SK-N-MC (cell line): Measurements from ENCODE around the gene C2orf72.

Experiments used
- DNase-seq: peaks from one replicate; pipeline ENCODE4 v3.0.0-alpha.2; 2011; ENCODE audit warnings: low read depth, low spot score
- H3K27ac ChIP-seq: fragments of 200-600 bp; sonication (generic); 2 replicates; pipeline ENCODE4 v1.5.1; 2016; ENCODE audit warnings: mixed run types
- H3K36me3 ChIP-seq: fragments of 200-600 bp; sonication (generic); 2 replicates; pipeline ENCODE4 v1.6.1; 2017; ENCODE audit warnings: antibody characterized with exemption, low read length, mixed read lengths; ENCODE audit not compliant: insufficient read depth
- H3K4me3 ChIP-seq: fragments of 200-600 bp; sonication (generic); 2 replicates; pipeline ENCODE4 v1.5.1; 2016
- H3K9ac ChIP-seq: fragments of 200-600 bp; sonication (generic); 2 replicates; pipeline ENCODE4 v1.8.0; 2017; ENCODE audit warnings: mixed run types, mixed read lengths; ENCODE audit not compliant: insufficient read length
- H3K9me3 ChIP-seq: fragments of 200-600 bp; sonication (generic); 2 replicates; pipeline ENCODE4 v1.6.1; 2017; ENCODE audit warnings: low read depth, mild to moderate bottlenecking, antibody characterized with exemption, low read length, moderate library complexity, mixed read lengths
- EZH2 ChIP-seq: fragments of 200-600 bp; sonication (generic); IDR thresholded peaks from one replicate; pipeline ENCODE4 v1.6.1; 2017; ENCODE audit warnings: antibody characterized with exemption
- FOXP2 ChIP-seq: optimal IDR thresholded peaks from 2 replicates; pipeline ENCODE3; 2011; ENCODE audit warnings: mild to moderate bottlenecking, moderate library complexity; ENCODE audit not compliant: insufficient read depth; ENCODE audit errors: extremely low read length, control extremely low read depth
- POLR2AphosphoS5 ChIP-seq: IDR thresholded peaks from 2 replicates; pipeline ENCODE4 v1.6.1; 2012; ENCODE audit warnings: mild to moderate bottlenecking, low read depth, low read length, borderline replicate concordance

The C2orf72 gene

DNA sequence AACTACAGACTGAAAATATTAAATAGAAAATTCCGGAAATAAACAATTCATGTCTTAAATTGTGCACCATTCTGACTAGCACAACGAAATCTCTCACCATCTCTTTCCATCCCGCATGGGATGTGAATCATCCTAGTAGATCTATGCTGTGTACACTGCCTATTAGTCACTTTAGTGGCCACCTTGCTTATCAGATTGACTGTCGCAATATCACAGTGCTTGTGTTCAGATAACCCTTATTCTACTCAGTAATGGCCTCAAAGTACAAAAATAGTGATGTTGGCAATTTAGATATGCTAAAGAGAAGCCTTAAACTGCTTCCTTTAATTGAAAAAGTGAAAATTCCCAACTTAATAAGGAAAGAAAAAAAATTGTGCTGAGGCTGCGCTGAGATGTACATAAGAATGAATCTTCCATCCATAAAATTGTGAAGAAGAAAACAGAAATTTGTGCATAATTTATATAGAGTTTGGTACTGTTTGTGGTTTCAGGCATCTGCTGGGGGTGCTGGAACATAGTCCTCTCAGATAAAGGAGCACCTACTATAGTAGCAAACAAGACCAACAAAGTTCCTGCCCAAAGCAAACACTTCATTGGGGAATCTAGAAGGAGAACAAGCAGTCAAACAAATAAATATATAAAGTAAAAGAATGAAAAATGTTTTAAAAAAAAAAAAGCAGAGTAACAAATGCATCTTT lies 31.4 kb downstream of the C2orf72 start:
- H3K4me3 ChIP-seq = no peak overlapping the region
- no peak for TF ChIP-seq EZH2
- peaks cover 92% of the 10 kb centered on the region for H3K36me3 ChIP-seq
- DNase-seq = no peak
- H3K9ac ChIP-seq = no peak overlapping the region
- H3K27ac ChIP-seq = no peak overlapping the region
- no peaks in the 10 kb centered on the region for H3K9me3 ChIP-seq

- Histone ChIP-seq H3K36me3 (peaks cover 90% of the 10 kb centered on the region), H3K9me3 (no peaks in the 10 kb centered on the region), H3K27ac (no peak overlapping the region), H3K4me3 (no peak overlapping the region), H3K9ac (no peak overlapping the region)
- no peak for DNase-seq
- TF ChIP-seq FOXP2 (no peak), EZH2 (no peak), POLR2AphosphoS5 (no peak)
Observed at GRCh38 chr2:231069379-231070054, 32.2 kb downstream of the C2orf72 start.

DNA sequence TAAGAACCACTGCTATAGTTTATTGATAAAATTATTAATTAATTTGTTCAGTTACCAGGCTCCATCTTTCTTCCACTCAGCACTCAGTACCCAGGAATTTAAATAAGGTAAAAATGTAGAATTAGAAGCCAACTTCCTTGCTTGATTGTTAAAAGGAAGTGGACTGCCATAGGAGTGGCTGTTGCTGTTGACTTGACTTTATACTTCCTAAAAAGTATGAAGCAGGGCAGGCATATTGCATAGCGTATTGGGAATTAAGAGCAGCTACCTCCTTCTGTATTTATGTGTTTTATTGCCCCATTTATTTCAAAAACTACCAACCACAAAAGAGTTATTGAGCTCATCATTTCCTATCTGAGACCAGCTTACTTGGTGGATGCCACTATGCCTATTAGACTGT lies 47.2 kb downstream of the C2orf72 start:
- H3K4me3 ChIP-seq = no peak overlapping the region
- H3K9ac ChIP-seq = no peak overlapping the region
- H3K9me3 ChIP-seq = no peaks in the 10 kb centered on the region
- DNase-seq = no peak
- TF ChIP-seq FOXP2 = no peak
- TF ChIP-seq EZH2 = no peak
- no peak for TF ChIP-seq POLR2AphosphoS5
- H3K27ac ChIP-seq = no peak overlapping the region
- peaks cover 94% of the 10 kb centered on the region for H3K36me3 ChIP-seq

- H3K4me3 ChIP-seq = no peak overlapping the region
- no peak overlapping the region for H3K27ac ChIP-seq
- TF ChIP-seq FOXP2 (no peak), POLR2AphosphoS5 (no peak), EZH2 (no peak)
- no peak overlapping the region for H3K9ac ChIP-seq
- H3K9me3 ChIP-seq = no peaks in the 10 kb centered on the region
- H3K36me3 ChIP-seq = peaks cover 88% of the 10 kb centered on the region
- DNase-seq = no peak
Observed at GRCh38 chr2:231088754-231089153, 51.4 kb downstream of the C2orf72 start.

- H3K4me3 ChIP-seq = no peak overlapping the region
- TF ChIP-seq EZH2 (no peak), FOXP2 (no peak), POLR2AphosphoS5 (no peak)
- H3K36me3 ChIP-seq = peaks cover 88% of the 10 kb centered on the region
- DNase-seq = no peak
- no peaks in the 10 kb centered on the region for H3K9me3 ChIP-seq
- H3K9ac ChIP-seq = no peak overlapping the region
- H3K27ac ChIP-seq = no peak overlapping the region
Observed at GRCh38 chr2:231093933-231094332, 56.6 kb downstream of the C2orf72 start.

GRCh38 chr2:231094736-231095346 lies 57.5 kb downstream of the C2orf72 start:
- Histone ChIP-seq H3K27ac (no peak overlapping the region), H3K36me3 (peaks cover 90% of the 10 kb centered on the region)
- TF ChIP-seq FOXP2 = no peak
- no peak for TF ChIP-seq EZH2
- TF ChIP-seq POLR2AphosphoS5 = no peak

More at GRCh38 chr2:231094736-231095346, 57.5 kb downstream of the C2orf72 start:
- H3K9ac ChIP-seq = no peak overlapping the region
- no peak overlapping the region for H3K4me3 ChIP-seq
- H3K9me3 ChIP-seq = no peaks in the 10 kb centered on the region
- DNase-seq = no peak
